K562 (cell line): ENCODE data around the gene APBB2. TPM values are rescaled to one million over a fixed set of nuclear protein-coding genes. Genes with fewer than 3 reads are reported as not detected.

ENCODE experiments used
- ATAC-seq: fragments of 200-7000 bp; cut with Tn5 transposase; 3 replicates; pipeline ENCODE4 v1.9.1; 2020; ENCODE audit warnings: moderate library complexity
- BruUV-seq: library from RNA; stranded (reverse); fragments of 400-500 nt; replicated peaks from 2 replicates; lab custom pipeline; 2021; lab: Mats Ljungman, UMichigan
- CTCF ChIA-PET: fragments of 300-600 bp; formaldehyde crosslinking; extraction: SDS; loops from one replicate; lab custom pipeline; 2021; ENCODE audit warnings: low intra/inter-chr PET ratio; lab: Yijun Ruan, JAX
- POLR2A ChIA-PET: fragments of 300-600, 350-650 bp; sonication (Branson Sonifier 250); formaldehyde crosslinking; extraction: SDS; loops from one replicate; lab custom pipeline; 2021; ENCODE audit warnings: antibody characterized with exemption, inconsistent platforms; lab: Yijun Ruan, JAX
- DNase-seq, 4 experiments: peaks; one replicate each; pipeline versions ENCODE4 v3.0.0 to v3.0.0-alpha.2; 2011 to 2018; ENCODE audit warnings: low spot score in 3 of 4, mixed read lengths in 3 of 4; ENCODE audit errors: extremely low read depth in 1 of 4
- FAIRE-seq: peaks from 2 replicates; lab custom pipeline; 2011; peaks lifted over from hg19 to GRCh38; lab: Jason Lieb, UNC
- H2AFZ ChIP-seq: 2 replicates; pipeline ENCODE4 v1.6.0; 2011; ENCODE audit warnings: low read depth, low read length, control low read depth, inconsistent platforms
- H3K27ac ChIP-seq: fragments of 200-600 bp; 3 replicates; pipeline ENCODE4 v1.8.0; 2011; ENCODE audit warnings: low read depth, mild to moderate bottlenecking, control low read depth, inconsistent platforms, low read length, moderate library complexity, mixed read lengths; ENCODE audit errors: extremely low read depth
- H3K27me3 ChIP-seq, 2 experiments: fragments of 300-600 bp in 1 of 2; 2 replicates in 1 of 2; 3 replicates in 1 of 2; pipeline versions ENCODE4 v1.6.0 to v1.8.0; 2011; ENCODE audit warnings: inconsistent platforms in 2 of 2, low read length in 2 of 2, mild to moderate bottlenecking in 1 of 2, mixed read lengths in 1 of 2, moderate library complexity in 1 of 2; ENCODE audit not compliant: control insufficient read depth in 2 of 2, insufficient read depth in 2 of 2
- H3K36me3 ChIP-seq: fragments of 300-600 bp; 3 replicates; pipeline ENCODE4 v1.8.0; 2011; ENCODE audit warnings: mild to moderate bottlenecking, low read length, inconsistent platforms; ENCODE audit not compliant: control insufficient read depth, insufficient read depth
- H3K4me1 ChIP-seq, 2 experiments: fragments of 200-600 bp in 1 of 2; replicated peaks in 1 of 2; 2 replicates in 1 of 2; 3 replicates in 1 of 2; pipeline versions ENCODE4 v1.5.1 to v1.8.0; 2011; ENCODE audit warnings: inconsistent platforms in 2 of 2, low read length in 2 of 2, mild to moderate bottlenecking in 1 of 2, mixed read lengths in 1 of 2, moderate library complexity in 1 of 2; ENCODE audit not compliant: control insufficient read depth in 2 of 2, insufficient read depth in 2 of 2
- H3K4me2 ChIP-seq: 2 replicates; pipeline ENCODE4 v1.6.1; 2011; ENCODE audit warnings: low read length, control low read depth, inconsistent platforms, mixed read lengths; ENCODE audit not compliant: insufficient read depth
- H3K4me3 ChIP-seq: fragments of 200-600 bp; sonication (generic), shearing (Covaris generic); 2 replicates; pipeline ENCODE4 v1.5.1; 2016; ENCODE audit warnings: control low read depth, inconsistent platforms
- H3K79me2 ChIP-seq: fragments of 200-600 bp; 3 replicates; pipeline ENCODE4 v1.8.0; 2011; ENCODE audit warnings: low read length, inconsistent platforms; ENCODE audit not compliant: control insufficient read depth, insufficient read depth
- H3K9ac ChIP-seq, 2 experiments: 2 replicates each; pipeline versions ENCODE4 v1.6.0 to v1.6.1; 2011; ENCODE audit warnings: low read depth in 2 of 2, low read length in 2 of 2, control low read depth in 1 of 2, inconsistent platforms in 1 of 2, mild to moderate bottlenecking in 1 of 2, mixed read lengths in 1 of 2; ENCODE audit not compliant: insufficient read depth in 1 of 2
- H3K9me1 ChIP-seq: one replicate; pipeline ENCODE4 v1.6.0; 2011; ENCODE audit warnings: inconsistent platforms, mild to moderate bottlenecking, low read length, moderate library complexity; ENCODE audit not compliant: control insufficient read depth, insufficient read depth
- H3K9me3 ChIP-seq: replicated peaks from 2 replicates; pipeline ENCODE4 v1.5.1; 2011; ENCODE audit warnings: low read depth, low read length, inconsistent platforms; ENCODE audit not compliant: control insufficient read depth, insufficient read depth
- H4K20me1 ChIP-seq: replicated peaks from 2 replicates; pipeline ENCODE4 v1.6.1; 2011; ENCODE audit warnings: low read length, inconsistent platforms, mixed read lengths; ENCODE audit not compliant: control insufficient read depth, insufficient read depth
- ARNT ChIP-seq, 2 experiments: fragments of 450-650 bp; IDR thresholded peaks; 2 replicates each; pipeline ENCODE4 v1.6.1; 2016; ENCODE audit warnings: mild to moderate bottlenecking in 1 of 2
- C11orf30 ChIP-seq: fragments of 450-650 bp; IDR thresholded peaks from 2 replicates; pipeline ENCODE4 v1.6.1; 2016; ENCODE audit warnings: low read depth, mild to moderate bottlenecking
- EP400 ChIP-seq: fragments of 450-650 bp; IDR thresholded peaks from 2 replicates; pipeline ENCODE4 v1.6.1; 2017; ENCODE audit warnings: antibody characterized with exemption, mild to moderate bottlenecking, moderate library complexity
- GABPB2 ChIP-seq: fragments of 250-450 bp; sonication (Bioruptor Pico); conservative IDR thresholded peaks from 2 replicates; pipeline ENCODE4 v1.5.1; 2021; ENCODE audit warnings: mild to moderate bottlenecking
- PHB ChIP-seq: fragments of 250-450 bp; sonication (Bioruptor Pico); IDR thresholded peaks from 2 replicates; pipeline ENCODE4 v1.5.0; 2021
- SMAD2 ChIP-seq: fragments of 150-350 bp; IDR thresholded peaks from 2 replicates; pipeline ENCODE4 v1.6.1; 2014; ENCODE audit warnings: low read depth, mild to moderate bottlenecking, low read length
- SPI1 ChIP-seq: IDR thresholded peaks from 2 replicates; pipeline ENCODE4 v1.6.1; 2011; ENCODE audit warnings: low read depth, low read length, control low read depth, borderline replicate concordance
- WHSC1 ChIP-seq: IDR thresholded peaks from one replicate; pipeline ENCODE4 v1.6.1; 2012; ENCODE audit warnings: low read length, control low read depth, inconsistent platforms
- ZNF445 ChIP-seq: fragments of 250-450 bp; sonication (Bioruptor Pico); IDR thresholded peaks from 2 replicates; pipeline ENCODE4 v1.4.0; 2020; ENCODE audit warnings: low read depth, mild to moderate bottlenecking, moderate library complexity
- WGBS: fragments of 100-300 bp; shearing (Covaris generic); methylation state at CpG from one replicate; pipeline ENCODE4 v1.1.6; 2016; ENCODE audit warnings: low coverage, mixed read lengths; ENCODE audit not compliant: insufficient coverage; ENCODE audit errors: missing lambda C conversion rate; 5-methylcytosine and 5-hydroxymethylcytosine counted together
- in situ Hi-C: fragments of 300-500 bp; cut with MboI; formaldehyde crosslinking; loops from 4 replicates; pipeline ENCODE4 v1.15.0; 2018; ENCODE audit warnings: inconsistent platforms, mixed read lengths
- intact Hi-C: fragments of 100-400 bp; cut with micrococcal nuclease; formaldehyde crosslinking; loops from 2 replicates; pipeline ENCODE4 v1.14.2; 2022
- polyA plus RNA-seq, 8 experiments: library from polyadenylated mRNA; depleted of rRNA in 4 of 8; stranded (reverse) in 5 of 8; unstranded in 3 of 8; fragments of >200 nt; fragmentation: Nextera tagmentation in 2 of 8; fragmentation: Illumina TruSeq in 1 of 8; extraction: Ambion mirVana in 2 of 8; extraction: Trizol in 1 of 8; gene quantifications; 2 replicates each; pipeline versions ENCODE4 v1.2.1 to v1.2.3, GENCODE V29; 2011 to 2014; ENCODE audit warnings: inconsistent platforms in 1 of 8, missing spikeins in 1 of 8
- total RNA-seq, 7 experiments: library from RNA; depleted of rRNA in 6 of 7; stranded (reverse); fragments of >200 nt in 6 of 7; fragmentation: Illumina TruSeq in 2 of 7; extraction: Trizol in 2 of 7; gene quantifications; 2 replicates each; pipeline versions ENCODE4 v1.2.1 to v1.2.3, GENCODE V29; 2011 to 2021; ENCODE audit warnings: low replicate concordance in 1 of 7
- TF ChIP-seq, protein P1 (sequence below): fragments of 450-650 bp; formaldehyde crosslinking; IDR thresholded peaks from 2 replicates; pipeline ENCODE4 v1.4.0; 2020; ENCODE audit warnings: mild to moderate bottlenecking, moderate library complexity
- TF ChIP-seq, protein P2 (sequence below): fragments of 250-450 bp; sonication (Bioruptor Pico); IDR thresholded peaks from 2 replicates; pipeline ENCODE4 v1.8.0; 2022; ENCODE audit warnings: moderate library complexity, mild to moderate bottlenecking, inconsistent platforms
- TF ChIP-seq, protein P3 (sequence below): fragments of 450-650 bp; IDR thresholded peaks from 2 replicates; pipeline ENCODE4 v1.7.1; 2018; ENCODE audit warnings: mild to moderate bottlenecking, low read depth; ENCODE audit not compliant: partially characterized antibody
- TF ChIP-seq, protein P4 (sequence below): sonication (generic); formaldehyde crosslinking; IDR thresholded peaks from 2 replicates; pipeline ENCODE4 v1.8.1; 2023; ENCODE audit warnings: mild to moderate bottlenecking, missing genetic modification reagents

APBB2 gene
- total and polyA plus RNA-seq, 9 of the 15 experiments (the other 6 are each of a cell fraction or from before 2014, with no cell fraction given): 0.08 to 2.1 (median 1.4) TPM

DNA sequence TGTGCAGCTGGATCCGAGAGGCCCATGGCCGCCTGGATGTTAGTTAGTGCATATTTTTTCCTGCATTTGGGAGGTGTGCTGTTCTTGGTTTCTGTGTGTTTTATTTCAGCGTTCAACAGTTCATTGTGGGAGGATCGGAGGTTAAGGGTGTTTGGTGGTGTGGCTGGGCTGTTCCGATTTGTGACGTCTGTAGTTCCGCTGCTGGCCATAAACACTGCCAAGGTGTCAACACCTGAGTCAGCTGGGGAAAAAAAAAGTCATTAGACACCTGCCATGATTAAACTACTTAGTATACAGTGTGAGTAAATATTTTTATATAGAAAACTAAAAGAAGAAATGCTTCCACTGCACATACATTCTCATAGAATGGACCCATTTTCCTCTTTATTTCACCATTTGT is 200.2 kb downstream of the APBB2 start (continued):
- TF ChIP-seq, protein P1, sequence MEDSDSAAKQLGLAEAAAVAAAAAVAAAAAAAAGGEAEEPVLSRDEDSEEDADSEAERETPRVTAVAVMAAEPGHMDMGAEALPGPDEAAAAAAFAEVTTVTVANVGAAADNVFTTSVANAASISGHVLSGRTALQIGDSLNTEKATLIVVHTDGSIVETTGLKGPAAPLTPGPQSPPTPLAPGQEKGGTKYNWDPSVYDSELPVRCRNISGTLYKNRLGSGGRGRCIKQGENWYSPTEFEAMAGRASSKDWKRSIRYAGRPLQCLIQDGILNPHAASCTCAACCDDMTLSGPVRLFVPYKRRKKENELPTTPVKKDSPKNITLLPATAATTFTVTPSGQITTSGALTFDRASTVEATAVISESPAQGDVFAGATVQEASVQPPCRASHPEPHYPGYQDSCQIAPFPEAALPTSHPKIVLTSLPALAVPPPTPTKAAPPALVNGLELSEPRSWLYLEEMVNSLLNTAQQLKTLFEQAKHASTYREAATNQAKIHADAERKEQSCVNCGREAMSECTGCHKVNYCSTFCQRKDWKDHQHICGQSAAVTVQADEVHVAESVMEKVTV (CRISPR knock-in tag): no peak
- no peak for TF ChIP-seq ZNF445 (CRISPR knock-in tag)
- TF ChIP-seq EP400: no peak
- TF ChIP-seq PHB (CRISPR knock-in tag): no peak

DNA sequence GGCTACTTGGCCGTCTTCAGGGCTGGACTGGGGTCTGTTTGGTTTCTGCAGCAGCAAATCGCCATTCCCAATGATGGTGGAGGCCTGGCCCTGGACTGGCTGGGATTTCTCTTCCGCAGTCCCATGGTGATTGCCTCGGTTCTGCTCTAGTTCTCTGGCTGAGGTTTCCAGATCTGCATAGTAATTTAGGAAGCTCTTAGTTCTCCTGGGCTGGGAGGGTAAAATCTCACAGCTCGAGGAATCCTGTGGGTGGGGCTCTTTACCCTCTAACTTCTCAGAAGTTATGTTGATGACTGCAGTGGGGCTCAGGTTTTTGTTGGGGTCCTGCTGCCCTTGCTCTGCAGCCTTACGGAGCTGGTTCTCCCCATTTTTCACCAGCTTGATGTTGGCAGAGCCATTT is 200.6 kb downstream of the APBB2 start:
- FAIRE-seq (no peak), ATAC-seq (no peak), DNase-seq (no peak)
- Histone ChIP-seq H3K4me1 (no peaks in the 10 kb centered on the region; a peak in 1 of 5 replicates), H3K27me3 (peaks cover 0 to 9% of the 10 kb centered on the region in 2 experiments; a peak in 1 of 5 replicates), H3K4me2 (no peak overlapping the region), H3K9me1 (no peaks in the 10 kb centered on the region), H3K9ac (no peak overlapping the region), H3K27ac (no peak overlapping the region), H3K79me2 (no peaks in the 10 kb centered on the region), H3K4me3 (no peak overlapping the region), H3K36me3 (no peaks in the 10 kb centered on the region), H3K9me3 (no peaks in the 10 kb centered on the region), H4K20me1 (no peaks in the 10 kb centered on the region), H2AFZ (no peak overlapping the region)
- ChIA-PET CTCF (no interaction called here), POLR2A (interaction anchor here (0.6 kb wide), 1 partner anchor 52 kb away, joined by 3 read pairs; no protein-coding TSS in a partner anchor)
- intact Hi-C loops (loop anchor here (5.0 kb wide), 1 partner anchor 341 kb away; no protein-coding TSS in a partner anchor), in situ Hi-C loops (no loop called here)
- BruUV-seq: no TSS peak
- WGBS: 4% methylated on average over 6 of the region's 6 CpGs
- TF ChIP-seq SMAD2: no peak
- TF ChIP-seq, protein P2, sequence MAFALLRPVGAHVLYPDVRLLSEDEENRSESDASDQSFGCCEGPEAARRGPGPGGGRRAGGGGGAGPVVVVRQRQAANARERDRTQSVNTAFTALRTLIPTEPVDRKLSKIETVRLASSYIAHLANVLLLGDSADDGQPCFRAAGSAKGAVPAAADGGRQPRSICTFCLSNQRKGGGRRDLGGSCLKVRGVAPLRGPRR: no peak
- TF ChIP-seq, protein P3, sequence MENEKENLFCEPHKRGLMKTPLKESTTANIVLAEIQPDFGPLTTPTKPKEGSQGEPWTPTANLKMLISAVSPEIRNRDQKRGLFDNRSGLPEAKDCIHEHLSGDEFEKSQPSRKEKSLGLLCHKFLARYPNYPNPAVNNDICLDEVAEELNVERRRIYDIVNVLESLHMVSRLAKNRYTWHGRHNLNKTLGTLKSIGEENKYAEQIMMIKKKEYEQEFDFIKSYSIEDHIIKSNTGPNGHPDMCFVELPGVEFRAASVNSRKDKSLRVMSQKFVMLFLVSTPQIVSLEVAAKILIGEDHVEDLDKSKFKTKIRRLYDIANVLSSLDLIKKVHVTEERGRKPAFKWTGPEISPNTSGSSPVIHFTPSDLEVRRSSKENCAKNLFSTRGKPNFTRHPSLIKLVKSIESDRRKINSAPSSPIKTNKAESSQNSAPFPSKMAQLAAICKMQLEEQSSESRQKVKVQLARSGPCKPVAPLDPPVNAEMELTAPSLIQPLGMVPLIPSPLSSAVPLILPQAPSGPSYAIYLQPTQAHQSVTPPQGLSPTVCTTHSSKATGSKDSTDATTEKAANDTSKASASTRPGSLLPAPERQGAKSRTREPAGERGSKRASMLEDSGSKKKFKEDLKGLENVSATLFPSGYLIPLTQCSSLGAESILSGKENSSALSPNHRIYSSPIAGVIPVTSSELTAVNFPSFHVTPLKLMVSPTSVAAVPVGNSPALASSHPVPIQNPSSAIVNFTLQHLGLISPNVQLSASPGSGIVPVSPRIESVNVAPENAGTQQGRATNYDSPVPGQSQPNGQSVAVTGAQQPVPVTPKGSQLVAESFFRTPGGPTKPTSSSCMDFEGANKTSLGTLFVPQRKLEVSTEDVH: no peak
- no peak for TF ChIP-seq C11orf30
- no peak for TF ChIP-seq WHSC1
- TF ChIP-seq, protein P4, sequence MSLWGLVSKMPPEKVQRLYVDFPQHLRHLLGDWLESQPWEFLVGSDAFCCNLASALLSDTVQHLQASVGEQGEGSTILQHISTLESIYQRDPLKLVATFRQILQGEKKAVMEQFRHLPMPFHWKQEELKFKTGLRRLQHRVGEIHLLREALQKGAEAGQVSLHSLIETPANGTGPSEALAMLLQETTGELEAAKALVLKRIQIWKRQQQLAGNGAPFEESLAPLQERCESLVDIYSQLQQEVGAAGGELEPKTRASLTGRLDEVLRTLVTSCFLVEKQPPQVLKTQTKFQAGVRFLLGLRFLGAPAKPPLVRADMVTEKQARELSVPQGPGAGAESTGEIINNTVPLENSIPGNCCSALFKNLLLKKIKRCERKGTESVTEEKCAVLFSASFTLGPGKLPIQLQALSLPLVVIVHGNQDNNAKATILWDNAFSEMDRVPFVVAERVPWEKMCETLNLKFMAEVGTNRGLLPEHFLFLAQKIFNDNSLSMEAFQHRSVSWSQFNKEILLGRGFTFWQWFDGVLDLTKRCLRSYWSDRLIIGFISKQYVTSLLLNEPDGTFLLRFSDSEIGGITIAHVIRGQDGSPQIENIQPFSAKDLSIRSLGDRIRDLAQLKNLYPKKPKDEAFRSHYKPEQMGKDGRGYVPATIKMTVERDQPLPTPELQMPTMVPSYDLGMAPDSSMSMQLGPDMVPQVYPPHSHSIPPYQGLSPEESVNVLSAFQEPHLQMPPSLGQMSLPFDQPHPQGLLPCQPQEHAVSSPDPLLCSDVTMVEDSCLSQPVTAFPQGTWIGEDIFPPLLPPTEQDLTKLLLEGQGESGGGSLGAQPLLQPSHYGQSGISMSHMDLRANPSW (CRISPR knock-in tag): no peak
- TF ChIP-seq SPI1: no peak
- no peak for TF ChIP-seq ARNT (IDR thresholded peaks at IDR 0.05)
- no peak for TF ChIP-seq GABPB2 (CRISPR knock-in tag)
